A549 (cell line): ENCODE data around the gene BTBD7. TPM values are rescaled to one million over a fixed set of nuclear protein-coding genes. Genes with fewer than 3 reads are reported as not detected.
A peak's percentile ranks its signal among the peaks of the same experiment; 100 is the strongest.

Experiments
- ATAC-seq, 2 experiments: fragments of 200-7000 bp in 1 of 2; fragments of >200 bp in 1 of 2; cut with Nextera tagmentation in 1 of 2; cut with Tn5 transposase in 1 of 2; 3 replicates each; pipeline versions ENCODE4 v1.8.0 to v1.9.1; 2018 to 2020; ENCODE audit warnings: mild to moderate bottlenecking in 1 of 2, moderate library complexity in 1 of 2
- CTCF ChIA-PET: fragments of 300-600 bp; sonication (Branson Sonifier 250); formaldehyde crosslinking; extraction: SDS; loops from one replicate; lab custom pipeline; 2021; ENCODE audit warnings: antibody characterized with exemption, inconsistent platforms; lab: Yijun Ruan, JAX
- POLR2A ChIA-PET: fragments of 350-600 bp; formaldehyde crosslinking; extraction: SDS; loops from one replicate; lab custom pipeline; 2021; ENCODE audit warnings: antibody characterized with exemption, inconsistent platforms; lab: Yijun Ruan, JAX
- DNase-seq, 2 experiments: peaks; one replicate each; pipeline versions ENCODE4 v3.0.0 to v3.0.0-alpha.2; 2011 to 2016; ENCODE audit warnings: low read depth in 1 of 2, low spot score in 1 of 2
- FAIRE-seq: peaks from 2 replicates; lab custom pipeline; 2011; peaks lifted over from hg19 to GRCh38; lab: Jason Lieb, UNC
- H3K27ac ChIP-seq, 2 experiments: fragments of >200 bp; sonication (Bioruptor Twin); formaldehyde crosslinking; 3 replicates each; pipeline ENCODE4 v1.5.1; 2016 to 2017
- H3K4me1 ChIP-seq: fragments of >200 bp; sonication (Bioruptor Twin); formaldehyde crosslinking; 3 replicates; pipeline ENCODE4 v1.6.1; 2016
- H3K4me2 ChIP-seq: fragments of >200 bp; sonication (Bioruptor Twin); formaldehyde crosslinking; 3 replicates; pipeline ENCODE4 v1.6.1; 2016
- H3K4me3 ChIP-seq: fragments of >200 bp; sonication (Bioruptor Twin); formaldehyde crosslinking; 3 replicates; pipeline ENCODE4 v1.5.1; 2016
- H3K9me3 ChIP-seq: fragments of >200 bp; sonication (Bioruptor Twin); formaldehyde crosslinking; 3 replicates; pipeline ENCODE4 v1.6.1; 2016
- CEBPB ChIP-seq, 2 experiments: fragments of >200 bp in 1 of 2; sonication (Bioruptor Twin) in 1 of 2; formaldehyde crosslinking in 1 of 2; IDR thresholded peaks; 2 replicates each; pipeline ENCODE4 v1.6.1; 2012 to 2016
- CHD4 ChIP-seq: fragments of 200-600 bp; sonication (generic); IDR thresholded peaks from 2 replicates; pipeline ENCODE4 v1.6.1; 2016; ENCODE audit warnings: antibody characterized with exemption, mild to moderate bottlenecking, borderline replicate concordance
- EHF ChIP-seq: fragments of 250-450 bp; sonication (Bioruptor Pico); IDR thresholded peaks from 2 replicates; pipeline ENCODE4 v1.5.0; 2020; ENCODE audit warnings: mild to moderate bottlenecking
- EP300 ChIP-seq, 2 experiments: fragments of >200 bp; sonication (Bioruptor Twin); formaldehyde crosslinking; IDR thresholded peaks; 2 replicates in 1 of 2; 3 replicates in 1 of 2; pipeline ENCODE4 v1.6.1; 2016 to 2017
- ESRRA ChIP-seq: fragments of 150-350 bp; IDR thresholded peaks from 2 replicates; pipeline ENCODE4 v1.6.1; 2014; ENCODE audit warnings: mild to moderate bottlenecking, low read length, borderline replicate concordance
- FOSB ChIP-seq: fragments of 250-450 bp; sonication (Bioruptor Pico); IDR thresholded peaks from 2 replicates; pipeline ENCODE4 v1.5.0; 2020; ENCODE audit warnings: mild to moderate bottlenecking, moderate library complexity
- FOXS1 ChIP-seq: fragments of 250-450 bp; sonication (Bioruptor Pico); IDR thresholded peaks from 2 replicates; pipeline ENCODE4 v1.5.0; 2020; ENCODE audit warnings: mild to moderate bottlenecking, moderate library complexity
- GATA3 ChIP-seq: IDR thresholded peaks from 2 replicates; pipeline ENCODE4 v1.6.1; 2012; ENCODE audit warnings: borderline replicate concordance
- HDAC2 ChIP-seq: fragments of 200-600 bp; sonication (generic); IDR thresholded peaks from 2 replicates; pipeline ENCODE4 v1.6.1; 2016
- HOXA7 ChIP-seq: fragments of 250-450 bp; sonication (Bioruptor Pico); IDR thresholded peaks from 2 replicates; pipeline ENCODE4 v1.5.0; 2020; ENCODE audit warnings: mild to moderate bottlenecking, moderate library complexity
- JUN ChIP-seq, 2 experiments: fragments of >200 bp; sonication (Bioruptor Twin); formaldehyde crosslinking; IDR thresholded peaks; 2 replicates in 1 of 2; 3 replicates in 1 of 2; pipeline ENCODE4 v1.6.1; 2016 to 2017
- KDM5A ChIP-seq: fragments of 200-600 bp; sonication (generic); IDR thresholded peaks from 2 replicates; pipeline ENCODE4 v1.6.1; 2016; ENCODE audit warnings: antibody characterized with exemption, mild to moderate bottlenecking
- MAFK ChIP-seq: fragments of 450-650 bp; IDR thresholded peaks from 2 replicates; pipeline ENCODE4 v1.6.1; 2014; ENCODE audit not compliant: partially characterized antibody
- MAZ ChIP-seq: fragments of 150-350 bp; IDR thresholded peaks from 2 replicates; pipeline ENCODE4 v1.6.1; 2014; ENCODE audit warnings: antibody characterized with exemption, low read depth, low read length, borderline replicate concordance
- NFE2L2 ChIP-seq: fragments of 150-350 bp; conservative IDR thresholded peaks from 2 replicates; pipeline ENCODE4 v1.6.1; 2014; ENCODE audit warnings: low read length
- NPAS2 ChIP-seq: fragments of 250-450 bp; sonication (Bioruptor Pico); IDR thresholded peaks from 2 replicates; pipeline ENCODE4 v1.8.0; 2022; ENCODE audit warnings: mild to moderate bottlenecking, moderate library complexity, borderline replicate concordance
- PHF8 ChIP-seq: fragments of 200-600 bp; sonication (generic); IDR thresholded peaks from 2 replicates; pipeline ENCODE4 v1.6.1; 2016; ENCODE audit warnings: low read depth, mild to moderate bottlenecking, antibody characterized with exemption, moderate library complexity, borderline replicate concordance
- POLR2A ChIP-seq: IDR thresholded peaks from 2 replicates; pipeline ENCODE4 v1.6.1; 2012; ENCODE audit warnings: mild to moderate bottlenecking, low read length
- POLR2AphosphoS2 ChIP-seq: conservative IDR thresholded peaks from 2 replicates; pipeline ENCODE4 v1.6.1; 2012; ENCODE audit warnings: low read length, improper control_type of control experiment, inconsistent platforms
- RAD21 ChIP-seq, 2 experiments: fragments of >200 bp in 1 of 2; sonication (Bioruptor Twin) in 1 of 2; formaldehyde crosslinking in 1 of 2; IDR thresholded peaks in 1 of 2; conservative IDR thresholded peaks in 1 of 2; 2 replicates in 1 of 2; 3 replicates in 1 of 2; pipeline ENCODE4 v1.6.1; 2012 to 2018; ENCODE audit warnings: inconsistent platforms in 1 of 2
- RARB ChIP-seq: fragments of 250-450 bp; sonication (Bioruptor Pico); IDR thresholded peaks from 2 replicates; pipeline ENCODE4 v1.8.0; 2021; ENCODE audit warnings: mild to moderate bottlenecking, moderate library complexity
- RCOR1 ChIP-seq: fragments of 150-350 bp; IDR thresholded peaks from 2 replicates; pipeline ENCODE4 v1.6.1; 2014; ENCODE audit warnings: antibody characterized with exemption, low read length, low read depth
- RFX5 ChIP-seq: fragments of 450-650 bp; IDR thresholded peaks from 2 replicates; pipeline ENCODE4 v1.7.1; 2014; ENCODE audit warnings: antibody characterized with exemption, mild to moderate bottlenecking, moderate library complexity
- RNF2 ChIP-seq: fragments of 200-600 bp; sonication (generic); IDR thresholded peaks from 2 replicates; pipeline ENCODE4 v1.6.1; 2016; ENCODE audit warnings: low read depth, mild to moderate bottlenecking, antibody characterized with exemption, moderate library complexity, borderline replicate concordance
- WGBS: methylation state at CpG from one replicate; pipeline ENCODE4 v1.1.6; 2017; ENCODE audit errors: missing lambda C conversion rate; 5-methylcytosine and 5-hydroxymethylcytosine counted together
- polyA plus RNA-seq, 4 experiments: library from polyadenylated mRNA; depleted of rRNA in 3 of 4; stranded (reverse); fragments of >200 nt; fragmentation: RNase III in 1 of 4; extraction: RNeasy Plus Mini Kit Qiagen cat#74134 plus additional on column Dnase treatment in 1 of 4; gene quantifications; 2 replicates in 3 of 4; 3 replicates in 1 of 4; pipeline ENCODE4 v1.2.3, GENCODE V29; 2011 to 2017
- TF ChIP-seq, protein P1 (sequence below): IDR thresholded peaks from 2 replicates; pipeline ENCODE4 v1.6.1; 2012; ENCODE audit warnings: low read depth, borderline replicate concordance
- TF ChIP-seq, protein P2 (sequence below): fragments of >200 bp; sonication (Bioruptor Twin); formaldehyde crosslinking; IDR thresholded peaks from 3 replicates; pipeline ENCODE4 v1.5.1; 2016
- TF ChIP-seq, protein P3 (sequence below): fragments of 250-450 bp; sonication (Bioruptor Pico); IDR thresholded peaks from 2 replicates; pipeline ENCODE4 v1.5.0; 2020; ENCODE audit warnings: low read depth, mild to moderate bottlenecking, moderate library complexity
- TF ChIP-seq, protein P4 (sequence below): fragments of 150-350 bp; IDR thresholded peaks from 2 replicates; pipeline ENCODE4 v1.6.1; 2014; ENCODE audit warnings: low read depth, mild to moderate bottlenecking, low read length
- TF ChIP-seq, protein P5 (sequence below): fragments of >200 bp; sonication (Bioruptor Twin); formaldehyde crosslinking; IDR thresholded peaks from 2 replicates; pipeline ENCODE4 v1.6.1; 2016
- TF ChIP-seq, protein P6 (sequence below): fragments of >200 bp; sonication (Bioruptor Twin); formaldehyde crosslinking; IDR thresholded peaks from 3 replicates; pipeline ENCODE4 v1.6.1; 2016

Gene BTBD7
- polyA plus RNA-seq, 2 of the 4 experiments (the other 2 are of a cell fraction): 11.1 to 17.4 TPM

DNA sequence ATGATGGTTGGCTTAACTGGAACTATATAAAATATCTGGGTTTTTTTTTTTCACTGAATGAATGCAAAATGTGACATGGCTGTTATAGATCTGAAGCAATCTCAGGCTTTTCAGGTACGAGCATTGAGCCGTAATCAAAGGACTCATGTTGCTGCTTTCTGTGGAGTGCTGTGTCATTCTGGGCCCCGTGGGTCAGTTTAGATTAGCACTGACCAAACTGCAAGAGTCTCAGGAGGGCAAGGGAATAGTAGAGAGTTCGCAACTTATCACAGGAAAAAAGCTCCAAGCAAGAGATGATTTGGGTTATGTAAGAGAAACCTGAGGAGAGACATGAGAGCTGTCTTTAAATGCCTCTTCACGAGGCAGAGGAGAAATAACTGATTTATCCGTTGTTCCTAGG, 66.7 kb downstream of the BTBD7 start:
- DNase-seq (no peak), FAIRE-seq (no peak), ATAC-seq (no peak)
- H3K9me3 ChIP-seq: no peaks in the 10 kb centered on the region
- H3K4me2 ChIP-seq: no peak overlapping the region
- peaks cover 38% of the 10 kb centered on the region for H3K4me1 ChIP-seq
- CTCF ChIA-PET: interaction anchor here (0.7 to 0.8 kb wide), 2 partner anchors 10 to 52 kb away, joined by 3 to 5 read pairs; no protein-coding TSS in a partner anchor
- 0 out of 6 replicates have a peak overlapping the region, but pooled peaks of 1 of the 2 experiments have one; percentile 11 for H3K27ac ChIP-seq
- POLR2A ChIA-PET: interaction anchor here (1.7 kb wide), 1 partner anchor 20 kb away, joined by 3 read pairs; no protein-coding TSS in a partner anchor
- H3K4me3 ChIP-seq: no peak overlapping the region
- TF ChIP-seq, protein P1, sequence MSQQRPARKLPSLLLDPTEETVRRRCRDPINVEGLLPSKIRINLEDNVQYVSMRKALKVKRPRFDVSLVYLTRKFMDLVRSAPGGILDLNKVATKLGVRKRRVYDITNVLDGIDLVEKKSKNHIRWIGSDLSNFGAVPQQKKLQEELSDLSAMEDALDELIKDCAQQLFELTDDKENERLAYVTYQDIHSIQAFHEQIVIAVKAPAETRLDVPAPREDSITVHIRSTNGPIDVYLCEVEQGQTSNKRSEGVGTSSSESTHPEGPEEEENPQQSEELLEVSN: no peak
- TF ChIP-seq, protein P2, sequence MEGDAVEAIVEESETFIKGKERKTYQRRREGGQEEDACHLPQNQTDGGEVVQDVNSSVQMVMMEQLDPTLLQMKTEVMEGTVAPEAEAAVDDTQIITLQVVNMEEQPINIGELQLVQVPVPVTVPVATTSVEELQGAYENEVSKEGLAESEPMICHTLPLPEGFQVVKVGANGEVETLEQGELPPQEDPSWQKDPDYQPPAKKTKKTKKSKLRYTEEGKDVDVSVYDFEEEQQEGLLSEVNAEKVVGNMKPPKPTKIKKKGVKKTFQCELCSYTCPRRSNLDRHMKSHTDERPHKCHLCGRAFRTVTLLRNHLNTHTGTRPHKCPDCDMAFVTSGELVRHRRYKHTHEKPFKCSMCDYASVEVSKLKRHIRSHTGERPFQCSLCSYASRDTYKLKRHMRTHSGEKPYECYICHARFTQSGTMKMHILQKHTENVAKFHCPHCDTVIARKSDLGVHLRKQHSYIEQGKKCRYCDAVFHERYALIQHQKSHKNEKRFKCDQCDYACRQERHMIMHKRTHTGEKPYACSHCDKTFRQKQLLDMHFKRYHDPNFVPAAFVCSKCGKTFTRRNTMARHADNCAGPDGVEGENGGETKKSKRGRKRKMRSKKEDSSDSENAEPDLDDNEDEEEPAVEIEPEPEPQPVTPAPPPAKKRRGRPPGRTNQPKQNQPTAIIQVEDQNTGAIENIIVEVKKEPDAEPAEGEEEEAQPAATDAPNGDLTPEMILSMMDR: no peak
- no peak for TF ChIP-seq MAFK
- TF ChIP-seq RCOR1: no peak
- TF ChIP-seq, protein P3, sequence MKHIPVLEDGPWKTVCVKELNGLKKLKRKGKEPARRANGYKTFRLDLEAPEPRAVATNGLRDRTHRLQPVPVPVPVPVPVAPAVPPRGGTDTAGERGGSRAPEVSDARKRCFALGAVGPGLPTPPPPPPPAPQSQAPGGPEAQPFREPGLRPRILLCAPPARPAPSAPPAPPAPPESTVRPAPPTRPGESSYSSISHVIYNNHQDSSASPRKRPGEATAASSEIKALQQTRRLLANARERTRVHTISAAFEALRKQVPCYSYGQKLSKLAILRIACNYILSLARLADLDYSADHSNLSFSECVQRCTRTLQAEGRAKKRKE (CRISPR knock-in tag): no peak
- TF ChIP-seq RNF2: no peak
- no peak for TF ChIP-seq NFE2L2
- TF ChIP-seq RARB (CRISPR knock-in tag): no peak
- TF ChIP-seq JUN (IDR thresholded peaks at IDR 0.05): no peak
- no peak for TF ChIP-seq GATA3
- no peak for TF ChIP-seq RFX5
- WGBS: 85% methylated on average over 6 of the region's 6 CpGs

DNA sequence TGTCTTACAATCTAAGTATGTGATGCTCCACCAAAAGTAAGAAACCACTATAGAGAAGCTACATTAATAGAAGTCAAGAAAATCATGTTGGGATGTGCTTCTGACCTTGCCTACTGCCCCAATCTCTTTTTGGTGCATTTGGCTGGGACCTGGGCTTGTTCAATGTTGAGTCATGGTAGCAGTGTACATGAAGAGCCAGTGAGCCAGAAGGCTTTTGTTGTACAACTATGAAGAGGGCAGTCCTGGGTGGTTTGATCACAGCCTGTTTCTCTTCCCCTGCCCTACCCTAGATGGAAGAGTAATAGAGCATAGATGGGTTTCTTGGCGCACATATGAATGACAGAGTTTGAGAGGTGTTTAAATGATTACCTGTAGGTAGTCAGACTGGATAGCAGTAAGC, 69.4 kb downstream of the BTBD7 start:
- no peak overlapping the region for H3K27ac ChIP-seq
- 88% methylated on average over 1 of the region's 1 CpG for whole genome bisulfite sequencing

DNA sequence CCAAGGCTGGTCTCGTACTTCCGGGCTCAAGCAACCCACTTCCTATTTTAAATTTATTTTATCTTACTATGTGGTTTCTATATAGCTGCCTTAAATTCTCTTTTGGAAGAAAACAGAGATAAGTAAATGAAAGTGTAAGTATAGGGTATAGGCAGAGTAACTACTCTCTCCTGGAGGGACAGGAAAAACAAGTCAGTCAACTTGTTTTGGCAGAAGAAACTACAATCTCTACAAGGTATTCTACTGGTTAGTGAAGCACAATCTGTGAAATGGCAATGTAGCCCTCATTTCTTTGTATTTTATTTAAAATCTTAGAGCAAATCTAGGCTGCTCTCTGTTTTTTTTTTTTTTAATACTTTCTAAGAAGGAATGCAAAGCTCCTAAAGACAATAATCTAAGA, 70.4 kb downstream of the BTBD7 start:
- H3K4me1 ChIP-seq: peaks cover 37% of the 10 kb centered on the region
- H3K27ac ChIP-seq: no peak overlapping the region
- ATAC-seq (no peak), DNase-seq (no peak), FAIRE-seq (no peak)
- no peaks in the 10 kb centered on the region for H3K9me3 ChIP-seq
- CTCF ChIA-PET: no interaction called here
- 97% methylated on average over 2 of the region's 2 CpGs for WGBS
- POLR2A ChIA-PET: no interaction called here
- no peak overlapping the region for H3K4me2 ChIP-seq
- no peak overlapping the region for H3K4me3 ChIP-seq
- no peak for TF ChIP-seq ESRRA
- TF ChIP-seq EHF: no peak
- no peak for TF ChIP-seq KDM5A
- no peak for TF ChIP-seq MAZ
- TF ChIP-seq CHD4: no peak
- TF ChIP-seq, protein P4, sequence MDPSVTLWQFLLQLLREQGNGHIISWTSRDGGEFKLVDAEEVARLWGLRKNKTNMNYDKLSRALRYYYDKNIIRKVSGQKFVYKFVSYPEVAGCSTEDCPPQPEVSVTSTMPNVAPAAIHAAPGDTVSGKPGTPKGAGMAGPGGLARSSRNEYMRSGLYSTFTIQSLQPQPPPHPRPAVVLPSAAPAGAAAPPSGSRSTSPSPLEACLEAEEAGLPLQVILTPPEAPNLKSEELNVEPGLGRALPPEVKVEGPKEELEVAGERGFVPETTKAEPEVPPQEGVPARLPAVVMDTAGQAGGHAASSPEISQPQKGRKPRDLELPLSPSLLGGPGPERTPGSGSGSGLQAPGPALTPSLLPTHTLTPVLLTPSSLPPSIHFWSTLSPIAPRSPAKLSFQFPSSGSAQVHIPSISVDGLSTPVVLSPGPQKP: no peak
- no peak for TF ChIP-seq GATA3
- TF ChIP-seq FOXS1 (CRISPR knock-in tag): no peak
- no peak for TF ChIP-seq CEBPB (IDR thresholded peaks at IDR 0.05)
- no peak for TF ChIP-seq HOXA7 (CRISPR knock-in tag)
- TF ChIP-seq, protein P5, sequence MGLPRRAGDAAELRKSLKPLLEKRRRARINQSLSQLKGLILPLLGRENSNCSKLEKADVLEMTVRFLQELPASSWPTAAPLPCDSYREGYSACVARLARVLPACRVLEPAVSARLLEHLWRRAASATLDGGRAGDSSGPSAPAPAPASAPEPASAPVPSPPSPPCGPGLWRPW: no peak
- TF ChIP-seq NFE2L2: no peak

More for the DNA sequence above, 69.4 kb downstream of the BTBD7 start:
- Histone ChIP-seq H3K4me3 (no peak overlapping the region), H3K4me2 (no peak overlapping the region), H3K4me1 (peaks cover 43% of the 10 kb centered on the region), H3K9me3 (no peaks in the 10 kb centered on the region)
- ChIA-PET CTCF (no interaction called here), POLR2A (no interaction called here)
- no peak for FAIRE-seq
- DNase-seq: no peak
- no peak for TF ChIP-seq GATA3
- TF ChIP-seq HDAC2: no peak
- no peak for TF ChIP-seq MAZ
- TF ChIP-seq EP300 (IDR thresholded peaks at IDR 0.05): no peak
- TF ChIP-seq ESRRA: no peak
- TF ChIP-seq RAD21 (conservative IDR thresholded peaks at IDR 0.05 in 1 of 2, IDR thresholded peaks at IDR 0.05 in 1 of 2): no peak
- no peak for TF ChIP-seq PHF8
- no peak for TF ChIP-seq FOSB (CRISPR knock-in tag)
- TF ChIP-seq POLR2A: no peak
- TF ChIP-seq POLR2AphosphoS2: no peak
- TF ChIP-seq, protein P6, sequence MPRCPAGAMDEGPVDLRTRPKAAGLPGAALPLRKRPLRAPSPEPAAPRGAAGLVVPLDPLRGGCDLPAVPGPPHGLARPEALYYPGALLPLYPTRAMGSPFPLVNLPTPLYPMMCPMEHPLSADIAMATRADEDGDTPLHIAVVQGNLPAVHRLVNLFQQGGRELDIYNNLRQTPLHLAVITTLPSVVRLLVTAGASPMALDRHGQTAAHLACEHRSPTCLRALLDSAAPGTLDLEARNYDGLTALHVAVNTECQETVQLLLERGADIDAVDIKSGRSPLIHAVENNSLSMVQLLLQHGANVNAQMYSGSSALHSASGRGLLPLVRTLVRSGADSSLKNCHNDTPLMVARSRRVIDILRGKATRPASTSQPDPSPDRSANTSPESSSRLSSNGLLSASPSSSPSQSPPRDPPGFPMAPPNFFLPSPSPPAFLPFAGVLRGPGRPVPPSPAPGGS: no peak
- no peak for TF ChIP-seq RFX5
- no peak for TF ChIP-seq NPAS2 (CRISPR knock-in tag)
- no peak for ATAC-seq
